Measurements from ENCODE around the gene COX10. TPM values are rescaled to one million over a fixed set of nuclear protein-coding genes. Genes with fewer than 3 reads are reported as not detected.

COX10 gene
- total RNA-seq, 2 donors from 2014 or later = 8.7 to 26.5 TPM

- H3K27me3 ChIP-seq (replicated peaks; ENCODE audit: insufficient read depth) = no peaks in the 10 kb centered on the region
- no peak for TF ChIP-seq CTCF (IDR thresholded peaks at IDR 0.05)
- no peak for ATAC-seq (ENCODE audit: insufficient number of reproducible peaks, low FRiP score, low read depth)
- no peak for DNase-seq (ENCODE audit: low spot score)
- no peaks in the 10 kb centered on the region for H3K4me1 ChIP-seq (ENCODE audit: control insufficient read depth in 1 of 2, low read depth in 2 of 2)
- no peak overlapping the region for H3K27ac ChIP-seq
- no peak overlapping the region for H3K4me3 ChIP-seq
- peaks cover 5% of the 10 kb centered on the region for H3K36me3 ChIP-seq
- no peaks in the 10 kb centered on the region for H3K9me3 ChIP-seq
These were observed 138.5 kb downstream of the COX10 start for GRCh38 chr17:14207791-14208190.

GRCh38 chr17:14209215-14209614, 139.9 kb downstream of the COX10 start:
- ATAC-seq (ENCODE audit: insufficient number of reproducible peaks, low FRiP score, low read depth) (no peak), DNase-seq (ENCODE audit: low spot score) (no peak)
- Histone ChIP-seq H3K27me3 (replicated peaks; ENCODE audit: insufficient read depth) (no peaks in the 10 kb centered on the region), H3K9me3 (no peaks in the 10 kb centered on the region), H3K27ac (no peak overlapping the region), H3K36me3 (peaks cover 5% of the 10 kb centered on the region), H3K4me1 (ENCODE audit: control insufficient read depth in 1 of 2, low read depth in 2 of 2) (no peaks in the 10 kb centered on the region), H3K4me3 (no peak overlapping the region)
- no peak for TF ChIP-seq CTCF (IDR thresholded peaks at IDR 0.05)

- H3K4me3 ChIP-seq = no peak overlapping the region
- no peaks in the 10 kb centered on the region for H3K27me3 ChIP-seq (replicated peaks; ENCODE audit: insufficient read depth)
- no peaks in the 10 kb centered on the region for H3K9me3 ChIP-seq
- H3K27ac ChIP-seq = no peak overlapping the region
- no peaks in the 10 kb centered on the region for H3K4me1 ChIP-seq (ENCODE audit: control insufficient read depth in 1 of 2, low read depth in 2 of 2)
- DNase-seq (ENCODE audit: low spot score) (no peak), ATAC-seq (ENCODE audit: insufficient number of reproducible peaks, low FRiP score, low read depth) (no peak)
- no peak for TF ChIP-seq CTCF (IDR thresholded peaks at IDR 0.05)
- H3K36me3 ChIP-seq = no peaks in the 10 kb centered on the region
These were observed 141.9 kb downstream of the COX10 start for GRCh38 chr17:14211246-14211645.

GRCh38 chr17:14211801-14212200, 142.5 kb downstream of the COX10 start:
- Histone ChIP-seq H3K4me3 (no peak overlapping the region), H3K9me3 (no peaks in the 10 kb centered on the region), H3K4me1 (ENCODE audit: control insufficient read depth in 1 of 2, low read depth in 2 of 2) (no peaks in the 10 kb centered on the region), H3K36me3 (no peaks in the 10 kb centered on the region), H3K27ac (no peak overlapping the region), H3K27me3 (replicated peaks; ENCODE audit: insufficient read depth) (no peaks in the 10 kb centered on the region)
- ATAC-seq (ENCODE audit: insufficient number of reproducible peaks, low FRiP score, low read depth) (no peak), DNase-seq (ENCODE audit: low spot score) (no peak)
- TF ChIP-seq CTCF (IDR thresholded peaks at IDR 0.05) = no peak

- ATAC-seq (ENCODE audit: insufficient number of reproducible peaks, low FRiP score, low read depth) = no peak
- TF ChIP-seq CTCF (IDR thresholded peaks at IDR 0.05) = no peak
These were observed 143.1 kb downstream of the COX10 start for GRCh38 chr17:14212401-14212800.

More at GRCh38 chr17:14212401-14212800, 143.1 kb downstream of the COX10 start:
- Histone ChIP-seq H3K27me3 (replicated peaks; ENCODE audit: insufficient read depth) (no peaks in the 10 kb centered on the region), H3K4me3 (no peak overlapping the region), H3K9me3 (no peaks in the 10 kb centered on the region), H3K27ac (no peak overlapping the region), H3K36me3 (no peaks in the 10 kb centered on the region), H3K4me1 (ENCODE audit: control insufficient read depth in 1 of 2, low read depth in 2 of 2) (no peaks in the 10 kb centered on the region)
- DNase-seq (ENCODE audit: low spot score) = no peak
